SK-N-SH (cell line): ENCODE results near the gene LRP4. TPM values are rescaled to one million over a fixed set of nuclear protein-coding genes. Genes with fewer than 3 reads are reported as not detected.

Experiments used
- CTCF ChIA-PET: fragments of 300-600, 350-600 bp; formaldehyde crosslinking; extraction: SDS; loops from one replicate; lab custom pipeline; 2021; lab: Yijun Ruan, JAX
- POLR2A ChIA-PET: fragments of 350-600 bp; sonication (Branson Sonifier 250); formaldehyde crosslinking; extraction: SDS; loops from one replicate; lab custom pipeline; 2020; ENCODE audit warnings: antibody characterized with exemption, inconsistent platforms; lab: Yijun Ruan, JAX
- DNase-seq: peaks from one replicate; pipeline ENCODE4 v3.0.0; 2012
- H2AFZ ChIP-seq: fragments of 200-600 bp; sonication (generic); 2 replicates; pipeline ENCODE4 v1.8.1; 2016; ENCODE audit warnings: antibody characterized with exemption, mild to moderate bottlenecking, low read depth
- H3F3A ChIP-seq: fragments of 200-600 bp; sonication (generic); replicated peaks from 2 replicates; pipeline ENCODE3; 2016; ENCODE audit warnings: antibody characterized with exemption, mild to moderate bottlenecking; ENCODE audit not compliant: insufficient read depth
- H3K27ac ChIP-seq, 2 experiments: fragments of 200-500 bp in 1 of 2; fragments of 200-600 bp in 1 of 2; sonication (Bioruptor generic) in 1 of 2; sonication (generic), shearing (Covaris generic) in 1 of 2; 2 replicates each; pipeline versions ENCODE4 v1.5.1 to v1.6.1; 2014 to 2016; ENCODE audit warnings: low read depth in 2 of 2, inconsistent platforms in 1 of 2, low read length in 1 of 2, mild to moderate bottlenecking in 1 of 2, mixed read lengths in 1 of 2
- H3K27me3 ChIP-seq: fragments of 200-600 bp; sonication (generic), shearing (Covaris generic); 2 replicates; pipeline ENCODE4 v1.6.1; 2016; ENCODE audit warnings: mixed run types; ENCODE audit not compliant: insufficient read depth
- H3K36me3 ChIP-seq, 2 experiments: fragments of 200-500 bp in 1 of 2; fragments of 200-600 bp in 1 of 2; sonication (Bioruptor generic) in 1 of 2; sonication (generic) in 1 of 2; replicated peaks in 1 of 2; 2 replicates each; pipeline versions ENCODE3 to v1.5.1; 2014 to 2016; ENCODE audit warnings: low read length in 1 of 2, mild to moderate bottlenecking in 1 of 2; ENCODE audit not compliant: insufficient read depth in 2 of 2, control insufficient read depth in 1 of 2
- H3K4me1 ChIP-seq, 2 experiments: fragments of 200-500 bp in 1 of 2; fragments of 200-600 bp in 1 of 2; sonication (Bioruptor generic) in 1 of 2; sonication (generic), shearing (Covaris generic) in 1 of 2; 2 replicates each; pipeline versions ENCODE4 v1.5.1 to v1.6.1; 2014 to 2016; ENCODE audit warnings: low read depth in 1 of 2, low read length in 1 of 2, mixed run types in 1 of 2; ENCODE audit not compliant: insufficient read depth in 2 of 2, control insufficient read depth in 1 of 2
- H3K4me2 ChIP-seq: fragments of 200-600 bp; sonication (generic), shearing (Covaris generic); 2 replicates; pipeline ENCODE4 v1.6.1; 2017; ENCODE audit warnings: mixed run types
- H3K4me3 ChIP-seq, 2 experiments: fragments of 200-500 bp in 1 of 2; fragments of 200-600 bp in 1 of 2; sonication (Bioruptor generic) in 1 of 2; sonication (generic), shearing (Covaris generic) in 1 of 2; 2 replicates each; pipeline versions ENCODE4 v1.5.1 to v1.8.1; 2014 to 2016; ENCODE audit warnings: low read depth in 2 of 2, inconsistent platforms in 1 of 2, low read length in 1 of 2, mild to moderate bottlenecking in 1 of 2, mixed read lengths in 1 of 2, moderate library complexity in 1 of 2
- H3K79me2 ChIP-seq: fragments of 200-600 bp; sonication (generic); 2 replicates; pipeline ENCODE4 v1.8.1; 2017; ENCODE audit warnings: mild to moderate bottlenecking; ENCODE audit not compliant: insufficient read depth
- H3K9ac ChIP-seq: fragments of 200-600 bp; sonication (generic); 2 replicates; pipeline ENCODE4 v1.6.1; 2017; ENCODE audit warnings: mixed run types
- H3K9me2 ChIP-seq: fragments of 200-600 bp; sonication (generic); 2 replicates; pipeline ENCODE4 v1.6.1; 2017; ENCODE audit warnings: mixed run types
- H3K9me3 ChIP-seq: fragments of 200-600 bp; sonication (generic); 2 replicates; pipeline ENCODE4 v1.6.1; 2017; ENCODE audit warnings: mixed run types, mild to moderate bottlenecking, moderate library complexity
- H4K20me1 ChIP-seq: fragments of 200-600 bp; sonication (generic); 2 replicates; pipeline ENCODE4 v1.6.1; 2017; ENCODE audit warnings: mild to moderate bottlenecking, mixed run types; ENCODE audit not compliant: insufficient read depth
- CHD2 ChIP-seq: fragments of 150-350 bp; IDR thresholded peaks from 2 replicates; pipeline ENCODE4 v1.6.1; 2018; ENCODE audit warnings: low read length; ENCODE audit not compliant: partially characterized antibody
- CTCF ChIP-seq: fragments of 200-600 bp; sonication (generic); IDR thresholded peaks from 2 replicates; pipeline ENCODE4 v1.6.1; 2017; ENCODE audit warnings: antibody characterized with exemption, mild to moderate bottlenecking, moderate library complexity
- ELF1 ChIP-seq: IDR thresholded peaks from 2 replicates; pipeline ENCODE4 v1.4.0; 2012
- EZH2phosphoT487 ChIP-seq: fragments of 200-600 bp; sonication (generic); IDR thresholded peaks from 2 replicates; pipeline ENCODE4 v1.6.1; 2017; ENCODE audit warnings: low read depth, mixed run types, mild to moderate bottlenecking, antibody characterized with exemption, moderate library complexity, borderline replicate concordance
- FOXJ3 ChIP-seq: sonication (generic); formaldehyde crosslinking; IDR thresholded peaks from 2 replicates; pipeline ENCODE4 v1.5.1; 2020; ENCODE audit warnings: mild to moderate bottlenecking, missing genetic modification reagents
- FOXM1 ChIP-seq: IDR thresholded peaks from 2 replicates; pipeline ENCODE4 v1.4.0; 2012; ENCODE audit warnings: low read depth, mild to moderate bottlenecking
- GABPA ChIP-seq: IDR thresholded peaks from 2 replicates; pipeline ENCODE4 v1.4.0; 2012; ENCODE audit warnings: low read depth, mild to moderate bottlenecking
- MEF2A ChIP-seq: IDR thresholded peaks from 2 replicates; pipeline ENCODE4 v1.4.0; 2012; ENCODE audit warnings: low read depth, borderline replicate concordance
- NFIC ChIP-seq: IDR thresholded peaks from 2 replicates; pipeline ENCODE4 v1.4.0; 2012; ENCODE audit warnings: borderline replicate concordance
- NRF1 ChIP-seq: IDR thresholded peaks from 2 replicates; pipeline ENCODE4 v1.6.1; 2012; ENCODE audit warnings: low read depth, mild to moderate bottlenecking, low read length
- PBX3 ChIP-seq: IDR thresholded peaks from 2 replicates; pipeline ENCODE4; 2012
- POLR2AphosphoS5 ChIP-seq: IDR thresholded peaks from 2 replicates; pipeline ENCODE4 v1.6.1; 2012; ENCODE audit warnings: low read depth, low read length
- RCOR1 ChIP-seq: fragments of 150-350 bp; IDR thresholded peaks from 2 replicates; pipeline ENCODE4 v1.6.1; 2017; ENCODE audit warnings: antibody characterized with exemption, low read length
- REST ChIP-seq: IDR thresholded peaks from 2 replicates; pipeline ENCODE4 v1.6.1; 2012; ENCODE audit warnings: mild to moderate bottlenecking, low read depth, low read length, moderate library complexity
- TAF1 ChIP-seq: IDR thresholded peaks from 2 replicates; pipeline ENCODE4 v1.6.1; 2012; ENCODE audit warnings: low read depth, mild to moderate bottlenecking, low read length, moderate library complexity, borderline replicate concordance
- ZBTB33 ChIP-seq: IDR thresholded peaks from 2 replicates; pipeline ENCODE4 v1.4.0; 2012; ENCODE audit warnings: low read depth, borderline replicate concordance
- WGBS: methylation state at CpG from one replicate; pipeline ENCODE4 v1.1.6; 2017; ENCODE audit warnings: low lambda C conversion rate; 5-methylcytosine and 5-hydroxymethylcytosine counted together
- polyA plus RNA-seq, 3 experiments: library from polyadenylated mRNA; depleted of rRNA; stranded (reverse); fragments of >200 nt; gene quantifications; 2 replicates each; pipeline ENCODE4 v1.2.3, GENCODE V29; 2012

LRP4 gene
- polyA plus RNA-seq, 1 of the 3 experiments (the other 2 are of a cell fraction): 10.9 TPM

GRCh38 chr11:46901156-46901555 lies 17.2 kb downstream of the LRP4 start:
- WGBS: 79% methylated on average over 3 of the region's 3 CpGs
- H2AFZ ChIP-seq: no peak overlapping the region
- H3K4me1 ChIP-seq: no peaks in the 10 kb centered on the region; a peak in 1 of 4 replicates
- H3K9me3 ChIP-seq: no peaks in the 10 kb centered on the region
- no peak overlapping the region for H3K9ac ChIP-seq
- DNase-seq: no peak
- H3K4me2 ChIP-seq: no peak overlapping the region
- no peaks in the 10 kb centered on the region for H4K20me1 ChIP-seq
- H3F3A ChIP-seq: no peaks in the 10 kb centered on the region
- no peak overlapping the region for H3K4me3 ChIP-seq
- H3K36me3 ChIP-seq: peaks cover 0 to 4% of the 10 kb centered on the region in 2 experiments
- H3K27ac ChIP-seq: no peak overlapping the region
- no peaks in the 10 kb centered on the region for H3K27me3 ChIP-seq
- TF ChIP-seq NRF1 (no peak), ELF1 (no peak), FOXJ3 (CRISPR knock-in tag) (no peak), NFIC (no peak), PBX3 (no peak), POLR2AphosphoS5 (no peak), CTCF (no peak), RCOR1 (no peak), FOXM1 (no peak), MEF2A (no peak), EZH2phosphoT487 (no peak), TAF1 (no peak), CHD2 (no peak), ZBTB33 (no peak), GABPA (no peak), REST (no peak)
- POLR2A ChIA-PET: no interaction called here
- CTCF ChIA-PET: interaction anchor here (0.9 to 7.0 kb wide), 4 partner anchors 16 to 261 kb away, joined by 3 to 37 read pairs (median 4); no protein-coding TSS in a partner anchor
- H3K79me2 ChIP-seq: no peaks in the 10 kb centered on the region
- H3K9me2 ChIP-seq: no peaks in the 10 kb centered on the region
